Heart left ventricle (tissue), 16 donors: ENCODE data around the gene GTF2A1. TPM values are rescaled to one million over a fixed set of nuclear protein-coding genes. Genes with fewer than 3 reads are reported as not detected.
A peak's percentile ranks its signal among the peaks of the same experiment; 100 is the strongest.

Experiments used
- ATAC-seq, 4 donors: fragments of 200-7000 bp; cut with Tn5 transposase; one replicate each; pipeline ENCODE4 v1.9.1; 2020 to 2022; ENCODE audit warnings: moderate library complexity in 4 of 4, mild to moderate bottlenecking in 3 of 4, moderate number of reproducible peaks in 1 of 4
- DNase-seq, 5 donors: peaks; one replicate each; pipeline ENCODE4 v3.0.0-alpha.2; 2020
- H3K27ac ChIP-seq, 12 donors: fragments of 200-600 bp; sonication (generic) in 4 of 12; one replicate each; pipeline versions ENCODE4 v1.5.0 to v1.8.0; 2016 to 2022; ENCODE audit warnings: mild to moderate bottlenecking in 2 of 12
- H3K27me3 ChIP-seq, 9 donors: fragments of 200-600 bp; sonication (generic) in 2 of 9; one replicate each; pipeline versions ENCODE4 v1.5.1 to v1.8.0; 2016 to 2022; ENCODE audit warnings: mild to moderate bottlenecking in 3 of 9
- H3K36me3 ChIP-seq, 9 donors: fragments of 200-600 bp; sonication (generic) in 2 of 9; one replicate each; pipeline versions ENCODE4 v1.5.0 to v1.8.0; 2018 to 2022; ENCODE audit warnings: mild to moderate bottlenecking in 2 of 9
- H3K4me1 ChIP-seq, 12 donors: fragments of 200-600 bp; sonication (generic) in 4 of 12; one replicate each; pipeline versions ENCODE4 v1.5.0 to v1.8.0; 2016 to 2022; ENCODE audit warnings: mild to moderate bottlenecking in 3 of 12
- H3K4me3 ChIP-seq, 12 donors: fragments of 200-600 bp; sonication (generic) in 4 of 12; one replicate each; pipeline versions ENCODE4 v1.5.0 to v1.8.0; 2017 to 2022; ENCODE audit warnings: mild to moderate bottlenecking in 9 of 12, moderate library complexity in 4 of 12
- H3K9me3 ChIP-seq, 12 donors: fragments of 200-600 bp; sonication (generic) in 4 of 12; one replicate each; pipeline versions ENCODE4 v1.5.0 to v1.8.0; 2016 to 2022; ENCODE audit warnings: mild to moderate bottlenecking in 1 of 12
- POLR2A ChIP-seq, 2 donors: fragments of 450-650 bp; IDR thresholded peaks; one replicate each; pipeline ENCODE4 v1.6.1; 2017; ENCODE audit warnings: antibody characterized with exemption in 2 of 2, mild to moderate bottlenecking in 2 of 2, moderate library complexity in 2 of 2
- WGBS, 4 donors: extraction: QIAGEN DNeasy Blood & Tissue Kit in 2 of 4; methylation state at CpG; one replicate each; pipeline versions ENCODE4 v1.1.5 to v1.1.7; 2013 to 2018; 5-methylcytosine and 5-hydroxymethylcytosine counted together
- intact Hi-C, 10 donors: fragments of 100-400 bp; cut with DNase I; formaldehyde crosslinking; loops; one replicate each; pipeline versions ENCODE4 v1.11.1 to v1.14.2; 2022
- polyA plus RNA-seq, 2 donors: library from polyadenylated mRNA; stranded (reverse); fragments of 200-250 nt; gene quantifications; one replicate each; pipeline ENCODE4 v1.2.3, GENCODE V29; 2013
- total RNA-seq, 9 donors: library from RNA; depleted of rRNA in 2 of 9; stranded (reverse); fragments of >200 nt in 2 of 9; fragmentation: NEBNext Ultra II Directional in 3 of 9; extraction: Animal tissue kit (Norgen Biotek cat#: 25700) in 3 of 9; gene quantifications; one replicate each; pipeline versions ENCODE4 v1.1.0 to v1.2.4, GENCODE V29; 2016 to 2023
- TF ChIP-seq, protein P1 (sequence below), 12 donors: fragments of 200-600 bp; sonication (generic) in 4 of 12; IDR thresholded peaks; one replicate each; pipeline versions ENCODE4 v1.5.0 to v1.8.0; 2018 to 2022; ENCODE audit warnings: antibody characterized with exemption in 12 of 12, mild to moderate bottlenecking in 5 of 12
- donor health status: ischemic (EF 13 %, LVEDD 7.1; RV severe dilation, severe dysfunction).
- donor health status: healthy with polysubstance abuse.
- donor health status: DM: no; HTN: yes; CAD: no.
- donor health status: DM: no; HTN: no; CAD: no.
- donor health status: ischemic (EF 25% LVEDD 6.9; RV normal size, moderate dysfunction).
- donor health status: ischemic (EF 25% LVEDD 5.7; RV mildly dilated, moderate dysfunction).
- donor health status: healthy.
- donor health status: DM: yes; HTN: yes; CAD: no.
- donor health status: ischemic (EF 35%, LVEDD 5.7; RV mildly dilated, moderate dysfunction).
- donor health status: nonischemic (EF 11% LVEDD 7.7; RV severe dilation, severe dysfunction).
- donor health status: DM: yes; HTN: yes; CAD: no.
- donor health status: PGD.
- donor health status: ischemic (EF 29% LVEDD 5.4; RV normal size, mild dysfunction).
- donor health status: nonischemic (EF 23%, LVEDD 6.1; RV moderate dilation, normal function).

The GTF2A1 gene
- total and polyA plus RNA-seq, 11 donors, result 3.4 to 31.3 (median 19.7) TPM

- no peak for TF ChIP-seq POLR2A (IDR thresholded peaks at IDR 0.05)
- TF ChIP-seq, protein P1, sequence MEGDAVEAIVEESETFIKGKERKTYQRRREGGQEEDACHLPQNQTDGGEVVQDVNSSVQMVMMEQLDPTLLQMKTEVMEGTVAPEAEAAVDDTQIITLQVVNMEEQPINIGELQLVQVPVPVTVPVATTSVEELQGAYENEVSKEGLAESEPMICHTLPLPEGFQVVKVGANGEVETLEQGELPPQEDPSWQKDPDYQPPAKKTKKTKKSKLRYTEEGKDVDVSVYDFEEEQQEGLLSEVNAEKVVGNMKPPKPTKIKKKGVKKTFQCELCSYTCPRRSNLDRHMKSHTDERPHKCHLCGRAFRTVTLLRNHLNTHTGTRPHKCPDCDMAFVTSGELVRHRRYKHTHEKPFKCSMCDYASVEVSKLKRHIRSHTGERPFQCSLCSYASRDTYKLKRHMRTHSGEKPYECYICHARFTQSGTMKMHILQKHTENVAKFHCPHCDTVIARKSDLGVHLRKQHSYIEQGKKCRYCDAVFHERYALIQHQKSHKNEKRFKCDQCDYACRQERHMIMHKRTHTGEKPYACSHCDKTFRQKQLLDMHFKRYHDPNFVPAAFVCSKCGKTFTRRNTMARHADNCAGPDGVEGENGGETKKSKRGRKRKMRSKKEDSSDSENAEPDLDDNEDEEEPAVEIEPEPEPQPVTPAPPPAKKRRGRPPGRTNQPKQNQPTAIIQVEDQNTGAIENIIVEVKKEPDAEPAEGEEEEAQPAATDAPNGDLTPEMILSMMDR (IDR thresholded peaks at IDR 0.05), result no peak
- Histone ChIP-seq H3K9me3 (no peaks in the 10 kb centered on the region), H3K27me3 (no peaks in the 10 kb centered on the region), H3K27ac (no peak overlapping the region), H3K4me3 (no peak overlapping the region), H3K36me3 (no peaks in the 10 kb centered on the region), H3K4me1 (peaks cover 0 to 16% (median 3%) of the 10 kb centered on the region in 12 donors)
- DNase-seq (no peak), ATAC-seq (no peak)
- intact Hi-C loops, result loop anchor here in 3 of 10 donors (5.0 to 10.0 kb wide), 3 partner anchors 168 to 210 kb away; partner anchors contain the start of gene TSHR (in 1 of the 3)
- 32 to 45% (median 36%) methylated on average over 4 of the region's 4 CpGs for WGBS, 4 donors
These were observed 55.6 kb downstream of the GTF2A1 start for GRCh38 chr14:81165188-81165587.

DNA sequence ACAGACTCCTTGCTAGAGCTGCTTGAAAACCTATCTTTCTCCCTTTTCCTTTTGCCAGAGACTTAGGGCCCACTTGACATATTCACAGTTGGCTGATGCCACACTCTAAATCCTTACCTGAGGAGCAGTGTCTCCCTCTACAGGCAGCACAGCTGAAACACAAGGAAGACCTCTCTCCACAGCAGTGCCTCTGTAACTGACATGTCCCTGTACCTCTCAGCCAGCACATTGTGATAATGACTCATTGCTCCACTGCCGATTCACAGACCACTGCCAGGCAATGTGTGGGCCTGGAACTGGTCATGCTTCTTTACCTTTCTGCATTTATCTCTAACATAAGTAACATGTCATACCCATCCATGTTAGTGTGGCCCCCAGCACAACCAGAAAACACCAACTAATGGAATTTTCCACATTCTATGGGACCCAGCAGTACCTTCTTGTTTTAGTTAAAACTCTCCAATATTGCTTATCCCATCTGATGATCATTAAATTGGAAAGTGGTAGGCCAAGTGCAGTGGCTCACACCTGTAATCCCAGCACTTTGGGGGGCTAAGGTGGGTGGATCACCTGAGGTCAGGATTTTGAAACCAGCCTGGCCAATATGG is 56.5 kb downstream of the GTF2A1 start:
- Histone ChIP-seq H3K36me3 (no peaks in the 10 kb centered on the region), H3K4me3 (no peak overlapping the region), H3K9me3 (no peaks in the 10 kb centered on the region), H3K27me3 (no peaks in the 10 kb centered on the region), H3K4me1 (peaks cover 0 to 10% (median under 1%) of the 10 kb centered on the region in 12 donors), H3K27ac (no peak overlapping the region)
- intact Hi-C loops, result loop anchor here in 5 of 10 donors (5.0 to 10.0 kb wide), 3 partner anchors 167 to 209 kb away; partner anchors contain the start of gene TSHR (in 1 of the 5)
- ATAC-seq (peak; percentile 69 to 96 (median 91)), DNase-seq (peak in 4 of 5 donors; percentile 26 to 54 (median 32))
- no peak for TF ChIP-seq POLR2A (IDR thresholded peaks at IDR 0.05)
- TF ChIP-seq, protein P1 (IDR thresholded peaks at IDR 0.05), result peak in 11 of 12 donors; percentile 25 to 59 (median 39)
- 0 to 19% (median 10%) methylated on average over 1 of the region's 1 CpG for WGBS, 4 donors

DNA sequence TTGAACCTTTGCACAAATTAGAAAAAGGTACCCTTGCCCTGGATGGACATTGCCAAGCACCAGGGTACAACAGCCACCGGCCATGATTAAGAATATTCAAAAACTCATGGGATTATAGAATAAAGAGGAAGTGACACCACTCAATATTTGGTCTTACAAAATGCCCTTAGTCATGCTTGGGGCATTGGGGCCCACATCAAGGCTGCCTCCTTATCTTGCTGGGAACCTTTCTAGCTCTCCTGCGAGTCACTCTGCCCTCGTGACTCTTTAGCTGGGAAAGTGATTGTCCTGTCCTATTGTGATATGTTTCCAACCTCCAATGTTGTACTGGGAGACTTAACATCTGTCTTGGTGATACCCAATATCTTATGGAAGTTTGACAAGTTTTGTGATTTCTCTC is 57.8 kb downstream of the GTF2A1 start:
- H3K9me3 ChIP-seq, result no peaks in the 10 kb centered on the region
- no peak overlapping the region for H3K4me3 ChIP-seq
- H3K27me3 ChIP-seq, result no peaks in the 10 kb centered on the region
- WGBS, 4 donors, result 69 to 81% (median 74%) methylated on average over 3 of the region's 3 CpGs
- no peaks in the 10 kb centered on the region for H3K36me3 ChIP-seq
- DNase-seq (no peak), ATAC-seq (peak in 1 of 4 donors; percentile 16)
- intact Hi-C loops, result loop anchor here in 5 of 10 donors (5.0 to 10.0 kb wide), 3 partner anchors 166 to 208 kb away; partner anchors contain the start of gene TSHR (in 1 of the 5)
- TF ChIP-seq, protein P1 (IDR thresholded peaks at IDR 0.05), result no peak
- no peak for TF ChIP-seq POLR2A (IDR thresholded peaks at IDR 0.05)
- H3K27ac ChIP-seq, result no peak overlapping the region
- peaks cover 0 to 6% (median 0%) of the 10 kb centered on the region in 12 donors for H3K4me1 ChIP-seq

- no peak for TF ChIP-seq POLR2A (IDR thresholded peaks at IDR 0.05)
- TF ChIP-seq, protein P1 (IDR thresholded peaks at IDR 0.05), result no peak
- Histone ChIP-seq H3K27ac (no peak overlapping the region), H3K9me3 (no peaks in the 10 kb centered on the region), H3K4me1 (peaks cover 0 to 6% (median 0%) of the 10 kb centered on the region in 12 donors), H3K4me3 (no peak overlapping the region), H3K36me3 (no peaks in the 10 kb centered on the region), H3K27me3 (no peaks in the 10 kb centered on the region)
- ATAC-seq, result no peak
- DNase-seq, result no peak
- intact Hi-C loops, result loop anchor here in 5 of 10 donors (5.0 to 10.0 kb wide), 3 partner anchors 164 to 207 kb away; partner anchors contain the start of gene TSHR (in 1 of the 5)
- WGBS, 4 donors, result 35 to 50% (median 40%) methylated on average over 1 of the region's 1 CpG
These were observed 59.0 kb downstream of the GTF2A1 start for GRCh38 chr14:81161749-81162148.
